HG03064 (cell line): ENCODE measurements around the gene ZFPM1.

Experiments
- ATAC-seq: cut with Tn5 transposase; IDR thresholded peaks from one replicate; pipeline ENCODE4 v1.9.1; 2021; ENCODE audit warnings: low read depth; ENCODE audit not compliant: unreplicated experiment

The ZFPM1 gene

DNA sequence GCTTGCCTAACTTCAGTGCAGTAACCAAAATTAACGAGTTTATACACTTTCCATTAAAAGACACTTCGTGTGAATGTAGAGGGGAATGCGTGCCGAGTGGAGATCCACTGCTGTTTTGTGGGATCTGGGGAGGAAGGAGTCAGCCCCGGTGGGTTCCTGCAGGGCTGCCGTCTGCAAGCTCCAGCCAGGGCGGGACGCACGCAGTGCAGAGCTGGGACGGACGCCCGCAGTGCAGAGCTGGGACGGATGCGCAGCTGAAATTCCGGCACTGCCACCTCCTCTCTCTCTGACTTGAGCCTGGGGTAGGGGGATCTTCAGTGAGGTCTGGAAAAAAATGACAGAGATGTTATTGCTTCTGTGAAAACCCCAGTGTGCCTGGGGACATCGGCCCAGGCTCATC lies 100.7 kb downstream of the ZFPM1 start:
- no peak for ATAC-seq

DNA sequence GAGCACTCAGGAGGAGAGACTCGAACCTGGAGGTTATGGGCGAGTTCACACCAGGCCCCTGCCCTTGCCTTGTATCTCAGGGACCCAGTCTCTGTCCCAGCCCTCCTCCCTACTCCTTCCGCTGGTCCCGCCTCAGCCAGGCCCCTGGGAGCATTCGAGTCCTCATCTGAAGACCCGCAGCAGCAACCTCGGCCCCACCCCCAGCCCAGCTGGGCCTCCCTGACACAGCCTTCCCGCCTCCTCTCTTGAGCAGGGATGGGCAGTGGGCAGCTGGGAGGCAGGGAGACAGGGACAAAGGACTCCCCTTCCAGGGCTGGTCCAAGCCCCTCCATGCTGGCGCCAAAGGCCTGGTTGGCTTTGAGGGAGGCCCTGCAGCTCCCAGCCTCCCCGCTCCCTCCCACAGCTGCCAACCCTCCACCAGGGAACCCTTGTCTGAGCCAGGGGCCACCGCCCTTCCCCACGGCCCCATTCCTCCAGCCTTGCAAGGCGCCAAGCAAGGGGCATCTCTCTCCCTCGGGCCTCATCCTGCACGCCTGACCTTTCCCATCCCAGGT lies 101.7 kb downstream of the ZFPM1 start:
- ATAC-seq: no peak

DNA sequence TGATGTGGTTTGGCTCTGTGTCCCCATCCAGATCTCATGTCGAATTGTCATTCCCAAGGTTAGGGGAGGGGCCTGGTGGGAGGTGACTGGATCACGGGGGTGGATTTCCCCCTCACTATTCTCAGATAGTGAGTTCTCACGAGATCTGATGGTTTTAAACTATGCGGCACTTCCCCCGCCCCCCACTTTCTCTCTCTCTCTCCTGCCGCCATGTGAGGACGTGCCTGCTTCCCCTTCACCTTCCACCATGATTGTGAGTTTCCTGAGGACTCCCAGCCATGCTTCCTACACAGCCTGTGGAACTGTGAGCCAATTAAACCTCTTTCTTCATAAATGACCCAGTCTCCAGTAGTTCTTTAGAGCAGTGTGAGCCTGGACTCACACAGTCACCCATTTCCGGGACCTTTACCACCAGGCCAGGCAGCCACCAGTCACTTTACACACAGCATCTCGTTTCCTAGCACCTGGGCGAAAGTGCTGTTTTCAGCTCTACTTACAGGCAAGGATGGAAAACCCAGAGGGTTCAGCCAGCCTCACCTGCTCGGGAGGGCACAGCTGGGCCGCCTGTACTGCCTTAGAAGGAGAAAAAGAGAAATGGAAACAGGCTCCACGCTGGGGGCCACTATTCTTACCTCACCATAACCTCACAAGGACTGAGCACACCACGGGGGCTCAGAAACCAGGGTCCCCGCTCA lies 103.4 kb downstream of the ZFPM1 start:
- ATAC-seq: no peak

DNA sequence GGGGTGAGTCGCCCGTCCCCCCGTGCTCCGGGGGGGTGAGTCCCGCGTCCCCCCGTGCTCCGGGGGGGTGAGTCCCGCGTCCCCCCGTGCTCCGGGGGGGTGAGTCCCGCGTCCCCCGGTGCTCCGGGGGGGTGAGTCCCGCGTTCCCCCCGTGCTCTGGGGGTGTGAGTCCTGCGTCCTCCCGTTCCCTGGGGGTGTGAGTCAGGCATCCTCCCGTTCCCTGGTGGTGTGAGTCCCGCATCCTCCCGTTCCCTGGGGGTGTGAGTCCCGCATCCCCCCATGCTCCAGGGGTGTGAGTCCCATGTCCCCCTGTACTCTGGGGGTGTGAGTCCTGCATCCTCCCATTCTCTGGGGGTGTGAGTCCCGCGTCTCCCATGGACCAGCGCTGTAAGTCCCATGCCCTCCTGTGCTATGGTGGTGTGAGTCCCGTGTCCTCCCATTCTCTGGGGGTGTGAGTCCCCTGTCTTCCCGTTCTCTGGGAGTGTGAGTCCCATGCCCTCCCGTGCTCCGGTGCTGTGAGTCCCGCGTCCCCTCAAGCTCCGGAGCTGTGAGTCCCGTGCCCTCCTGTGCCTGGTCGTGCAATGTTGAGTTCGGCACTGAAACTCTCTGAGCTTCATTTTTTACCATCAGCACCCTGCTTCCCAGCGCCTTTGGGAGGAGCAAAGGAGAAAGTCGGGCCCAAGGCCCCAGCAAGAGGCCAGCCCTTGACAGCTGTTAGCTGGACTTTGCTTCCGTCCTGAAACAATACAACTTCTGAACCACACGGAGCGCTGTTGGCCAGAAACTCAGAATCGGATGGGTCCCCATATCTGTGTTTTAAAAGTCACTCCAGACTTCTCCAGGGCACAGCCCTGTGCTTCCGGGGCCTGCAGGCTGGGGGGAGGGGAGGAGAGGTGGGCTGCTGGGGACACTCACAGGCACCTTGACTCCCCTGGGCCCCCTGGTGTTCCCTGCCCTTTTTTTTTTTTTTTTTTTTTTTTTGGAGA lies 105.7 kb downstream of the ZFPM1 start:
- ATAC-seq: no peak

DNA sequence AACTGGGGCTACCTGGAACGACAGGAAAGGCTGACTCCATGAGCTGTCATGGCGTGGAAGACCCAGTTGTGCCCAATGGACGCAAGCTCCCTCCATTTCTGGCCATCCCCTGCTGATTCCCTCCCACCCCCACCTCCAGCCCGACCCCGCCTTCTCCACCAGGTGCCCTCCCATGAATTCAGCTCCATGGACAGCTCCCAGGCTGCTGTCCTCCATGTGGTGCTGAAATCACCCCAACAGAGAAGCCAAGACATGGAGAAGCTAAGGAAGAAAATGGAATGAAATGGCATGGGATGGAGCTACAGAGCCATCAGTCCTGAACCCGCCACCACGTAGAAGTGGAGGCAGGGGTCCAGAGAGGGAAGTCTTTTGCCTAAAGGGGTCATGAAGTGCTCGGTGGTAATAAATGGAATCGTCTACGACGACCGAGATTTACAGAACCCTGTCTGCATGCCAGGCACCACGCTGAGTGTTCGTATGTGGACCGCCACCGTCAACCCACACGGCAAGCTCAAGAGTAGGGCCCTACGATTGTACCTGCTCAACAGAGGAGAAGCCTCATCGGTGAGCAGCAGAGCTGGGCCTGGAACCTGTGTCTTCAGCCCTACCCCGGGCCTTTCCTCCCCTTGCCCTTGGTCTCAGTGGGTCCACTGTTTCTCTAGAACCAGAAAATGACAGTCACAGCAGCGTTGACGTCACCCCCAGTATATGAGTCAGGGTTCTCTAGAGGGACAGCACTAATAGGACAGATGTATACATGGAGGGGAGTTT lies 107.8 kb downstream of the ZFPM1 start:
- no peak for ATAC-seq

DNA sequence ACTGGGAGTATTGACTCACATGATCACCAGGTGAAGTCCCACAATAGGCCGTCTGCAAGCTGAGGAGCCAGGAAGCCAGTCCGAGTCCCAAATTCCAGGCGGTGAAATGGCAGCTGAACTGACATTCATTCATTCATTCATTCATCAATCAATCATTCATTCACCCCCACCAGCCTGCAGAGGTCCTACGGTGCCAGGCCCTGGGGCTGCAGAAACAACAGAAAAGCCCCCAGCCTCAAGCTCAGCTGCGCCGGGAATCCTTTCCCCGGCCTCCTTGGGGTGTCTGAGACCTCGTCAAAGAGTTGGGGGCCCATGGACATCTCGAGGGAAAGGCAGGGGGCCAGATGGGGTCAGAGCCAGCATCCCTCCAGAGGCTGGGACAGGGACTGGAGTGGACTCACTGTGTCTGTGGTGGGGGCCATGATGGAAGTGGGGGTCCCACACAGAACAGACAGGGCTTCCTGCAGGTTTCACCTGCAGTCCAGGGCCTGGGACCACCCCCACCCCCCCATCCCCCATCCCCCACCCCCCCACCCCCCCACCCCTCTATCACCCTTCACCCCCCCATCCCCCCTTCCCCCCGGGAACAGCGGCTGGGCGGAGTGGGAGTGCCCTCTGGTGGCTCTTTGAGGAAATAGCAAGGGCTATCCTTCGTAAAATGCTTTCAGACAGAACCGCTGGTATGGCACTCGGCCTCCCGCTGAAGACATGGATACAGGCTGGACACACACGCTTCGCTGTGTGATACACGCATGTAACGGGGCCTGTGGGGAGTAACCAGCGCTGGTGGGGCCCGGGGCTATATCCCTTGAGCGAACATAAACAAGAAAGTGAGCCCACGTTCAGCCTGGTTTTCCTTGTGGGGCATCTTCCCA lies 108.6 kb downstream of the ZFPM1 start:
- no peak for ATAC-seq

DNA sequence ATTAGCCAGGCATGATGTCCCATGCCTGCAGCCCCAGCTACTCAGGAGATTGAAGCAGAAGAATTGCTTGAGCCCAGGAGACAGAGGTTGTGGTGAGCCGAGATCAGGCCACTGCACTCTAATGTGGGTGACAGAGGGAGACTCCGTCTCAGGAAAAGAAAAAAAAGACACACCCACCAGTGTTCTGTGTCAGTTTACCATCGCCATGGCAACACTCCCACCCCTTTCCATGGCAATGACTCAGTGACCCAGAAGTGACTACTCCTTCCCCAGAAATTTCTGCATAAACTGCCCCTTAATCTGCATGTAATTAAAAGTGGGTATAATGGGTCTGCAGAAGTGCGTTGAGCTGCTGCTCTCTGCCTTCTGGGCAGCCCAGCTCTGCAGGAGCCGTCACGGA lies 113.1 kb downstream of the ZFPM1 start:
- no peak for ATAC-seq

DNA sequence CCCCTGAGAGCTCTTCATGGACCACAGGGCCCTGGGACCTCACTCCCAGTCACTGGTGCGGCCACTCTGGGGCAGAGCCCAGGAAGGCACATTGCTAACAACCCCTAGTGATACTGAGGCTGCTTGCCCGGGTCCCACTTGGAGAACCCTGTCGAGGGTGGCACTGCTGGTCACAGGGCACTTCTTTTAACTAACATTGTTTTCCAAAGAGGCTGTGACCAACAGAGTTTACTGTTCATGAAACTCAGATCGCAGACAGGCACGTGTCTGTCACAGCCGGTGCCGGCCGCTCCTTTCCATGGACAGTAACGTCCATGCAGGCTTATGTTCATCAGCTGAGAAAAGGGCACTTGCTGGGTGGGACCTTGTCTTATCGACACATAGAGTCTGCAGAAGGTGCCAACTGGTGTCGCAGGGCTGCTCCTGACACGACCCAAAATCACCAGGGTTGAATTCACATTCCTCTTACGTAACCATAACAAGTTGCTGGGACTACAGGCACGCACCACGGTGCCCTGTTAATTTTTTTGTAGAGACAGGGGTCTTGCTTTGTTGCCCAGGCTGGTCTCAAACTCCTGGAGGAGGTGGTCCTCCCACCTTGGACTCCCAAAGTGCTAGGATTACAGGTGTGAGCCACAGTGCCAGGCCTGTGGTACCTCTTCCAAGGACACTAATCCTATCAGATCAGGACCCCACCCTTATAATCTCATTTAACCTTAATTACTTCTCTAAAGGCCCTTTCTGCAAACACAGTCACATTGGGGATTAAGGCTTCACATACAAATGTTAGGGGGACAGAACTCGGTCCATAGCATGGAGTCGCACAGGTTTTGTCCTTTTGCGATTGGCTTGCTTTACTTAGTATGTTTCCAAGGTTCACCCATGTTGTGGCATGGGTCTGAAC lies 115.9 kb downstream of the ZFPM1 start:
- ATAC-seq: no peak

DNA sequence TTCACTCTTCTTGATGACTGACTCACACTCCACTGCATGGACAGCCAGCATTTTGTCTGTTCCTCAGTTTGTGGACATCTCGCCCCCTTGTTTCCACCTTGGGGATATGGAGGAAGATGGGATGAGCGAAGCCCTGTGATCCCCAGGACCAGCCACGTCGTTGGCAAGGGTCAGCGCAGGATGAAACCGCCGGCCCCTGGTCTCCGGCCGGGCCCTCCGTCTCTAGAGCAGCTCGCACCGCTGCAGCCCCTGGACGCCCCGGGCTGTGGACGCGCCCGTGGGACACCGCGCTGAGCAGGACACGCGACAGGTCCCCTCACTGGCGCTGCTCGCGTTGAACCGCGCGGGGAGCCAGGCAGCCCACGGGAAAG lies 116.5 kb downstream of the ZFPM1 start:
- ATAC-seq: no peak

DNA sequence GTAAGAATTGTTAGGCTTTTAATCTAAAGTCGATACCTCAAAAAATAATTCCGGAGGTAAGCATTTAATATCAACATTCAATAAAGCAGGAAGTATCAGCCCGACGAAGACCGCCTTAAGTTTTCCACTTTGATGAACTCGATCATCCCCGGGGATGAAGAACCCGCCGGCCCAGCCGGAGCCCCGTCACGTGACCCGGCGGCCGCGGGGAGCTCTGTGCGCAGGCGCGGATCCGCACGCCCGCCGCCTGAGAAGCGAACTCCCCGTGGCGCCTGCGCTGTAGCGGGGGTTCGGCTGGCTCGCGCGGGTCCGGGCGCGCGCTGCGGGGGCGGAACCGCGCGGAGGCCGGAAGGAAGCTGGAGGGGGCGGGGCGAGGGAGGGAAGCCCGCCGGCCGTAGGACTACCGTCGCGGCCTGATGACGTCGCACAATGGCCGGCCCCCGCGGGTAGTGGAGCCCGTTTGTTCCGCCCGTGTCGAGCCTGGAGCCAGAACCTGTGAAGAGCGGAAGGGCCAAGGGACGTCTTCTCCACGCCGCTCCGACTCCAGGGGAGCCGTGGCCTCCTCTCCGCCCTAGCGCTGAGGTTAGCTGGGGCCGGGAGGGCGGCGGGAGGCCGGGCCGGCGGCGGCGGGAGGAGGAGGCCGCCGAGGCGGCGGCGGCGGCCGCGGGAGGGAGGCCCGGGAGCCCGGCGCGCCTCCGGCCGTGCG lies 117.1 kb downstream of the ZFPM1 start, which contains the start of gene ZC3H18:
ZC3H18 (plus strand) TSS at position 419 of the 706 bp plus-strand sequence. CDS start 6,721 bp downstream, outside the sequence.
- ATAC-seq: peak; percentile 57

DNA sequence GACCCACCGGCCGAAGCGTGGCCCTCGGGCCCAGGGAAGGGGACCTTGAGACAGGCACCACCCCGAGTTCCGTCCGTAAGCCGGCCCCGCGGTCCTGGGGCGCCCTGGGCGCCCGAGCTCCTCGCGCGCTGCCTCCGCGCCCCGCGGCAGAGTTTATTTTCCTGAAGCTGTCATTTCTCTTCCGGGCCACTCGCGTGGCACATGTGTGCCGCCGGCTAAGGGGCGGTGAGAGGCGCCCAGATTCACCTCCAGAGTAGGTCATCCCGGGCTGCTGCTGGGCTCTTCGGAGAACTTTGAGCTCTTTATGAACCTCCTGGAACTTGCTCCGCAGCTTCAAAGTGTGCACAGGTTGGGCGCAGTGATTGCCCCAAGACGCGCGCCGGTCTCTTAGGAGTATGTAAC lies 117.6 kb downstream of the ZFPM1 start:
- ATAC-seq: no peak

DNA sequence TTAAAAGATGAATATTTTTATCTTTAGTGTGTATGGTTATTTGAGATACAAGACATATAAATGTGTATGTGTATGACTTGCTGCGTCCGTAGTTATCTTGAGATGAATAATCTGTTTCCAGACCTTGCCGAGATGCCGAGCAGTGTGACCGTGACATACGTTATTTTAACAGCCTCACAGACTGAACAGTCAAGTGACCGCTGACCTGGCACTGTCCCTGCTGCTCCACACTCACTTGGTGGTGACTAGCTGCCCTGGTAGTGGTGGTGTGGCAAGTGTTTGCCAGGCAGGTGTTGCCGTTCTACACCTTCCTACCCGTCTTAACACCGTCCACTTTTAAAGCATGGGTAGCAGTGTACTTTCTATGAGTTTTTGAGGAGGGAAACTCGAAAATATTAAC lies 122.2 kb downstream of the ZFPM1 start:
- ATAC-seq: no peak

DNA sequence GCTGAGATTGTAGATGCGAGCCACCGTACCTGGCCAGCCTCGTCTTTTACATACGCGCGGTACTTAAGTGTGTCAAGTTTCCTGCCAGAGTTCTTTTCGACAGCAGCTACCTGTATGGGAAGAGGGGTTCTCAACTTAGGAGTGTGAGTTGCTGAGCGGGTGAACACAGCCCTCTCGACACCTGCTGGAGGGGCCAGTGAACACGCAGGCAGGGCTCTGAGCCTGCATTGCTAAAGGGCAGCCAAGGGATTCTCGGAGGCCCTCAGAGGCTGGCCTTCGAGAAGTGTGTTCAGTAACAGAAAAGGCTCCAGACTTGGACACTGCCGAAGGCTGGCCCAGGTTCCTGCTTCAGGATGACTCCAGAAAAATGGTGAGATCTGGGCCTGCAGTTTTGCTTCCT lies 123.2 kb downstream of the ZFPM1 start:
- no peak for ATAC-seq

DNA sequence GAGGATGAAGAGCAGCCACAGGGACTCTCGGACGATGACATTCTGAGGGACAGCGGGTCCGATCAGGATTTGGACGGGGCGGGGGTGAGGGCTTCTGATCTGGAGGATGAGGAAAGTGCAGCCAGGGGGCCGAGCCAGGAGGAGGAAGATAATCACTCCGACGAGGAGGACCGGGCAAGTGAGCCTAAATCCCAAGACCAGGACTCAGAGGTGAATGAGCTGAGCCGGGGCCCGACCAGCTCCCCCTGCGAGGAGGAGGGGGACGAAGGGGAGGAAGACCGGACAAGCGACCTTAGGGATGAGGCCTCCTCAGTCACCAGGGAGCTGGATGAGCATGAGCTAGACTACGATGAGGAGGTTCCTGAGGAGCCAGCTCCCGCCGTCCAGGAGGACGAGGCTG lies 124.1 kb downstream of the ZFPM1 start:
- ATAC-seq: no peak

DNA sequence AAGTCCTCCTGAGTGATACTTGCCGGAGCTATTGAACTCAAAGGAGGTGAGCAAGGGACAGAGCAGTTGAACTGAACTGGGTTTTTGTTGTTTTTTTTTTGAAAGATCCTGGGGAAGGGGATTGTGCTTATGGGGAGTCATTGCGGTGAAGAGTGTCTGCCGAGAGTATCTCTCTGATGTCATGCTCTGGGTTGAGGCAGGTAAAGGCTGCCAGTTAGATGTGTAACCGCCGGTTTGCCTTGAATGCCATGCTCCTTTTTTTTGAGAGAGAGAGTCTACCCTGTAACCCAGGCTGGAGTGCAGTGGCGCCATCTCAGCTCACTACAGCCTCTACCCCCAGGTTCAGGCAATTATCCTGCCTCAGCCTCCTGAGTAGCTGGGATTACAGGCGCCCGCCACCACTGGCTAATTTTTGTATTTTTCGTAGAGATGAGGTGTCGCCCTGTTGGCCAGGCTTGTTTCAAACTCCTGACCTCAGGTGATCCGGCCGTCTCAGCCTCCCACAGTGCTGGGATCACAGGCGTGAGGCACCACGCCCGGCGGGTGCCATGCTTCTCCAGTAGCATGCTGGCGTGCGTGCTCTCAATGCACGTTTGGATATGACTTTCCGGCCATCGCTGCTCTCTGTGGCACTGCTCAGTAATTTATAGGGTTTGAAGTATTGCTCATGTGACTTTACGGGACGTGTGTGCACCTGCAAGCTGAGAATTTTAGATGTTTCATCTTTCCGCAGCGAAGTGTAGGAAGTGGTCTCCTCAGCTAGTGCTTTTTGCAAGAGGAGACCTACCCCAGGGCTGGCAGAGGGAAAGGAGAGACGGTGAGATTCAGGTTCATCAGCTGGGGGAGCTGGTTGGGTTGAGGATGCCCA lies 125.6 kb downstream of the ZFPM1 start:
- no peak for ATAC-seq

DNA sequence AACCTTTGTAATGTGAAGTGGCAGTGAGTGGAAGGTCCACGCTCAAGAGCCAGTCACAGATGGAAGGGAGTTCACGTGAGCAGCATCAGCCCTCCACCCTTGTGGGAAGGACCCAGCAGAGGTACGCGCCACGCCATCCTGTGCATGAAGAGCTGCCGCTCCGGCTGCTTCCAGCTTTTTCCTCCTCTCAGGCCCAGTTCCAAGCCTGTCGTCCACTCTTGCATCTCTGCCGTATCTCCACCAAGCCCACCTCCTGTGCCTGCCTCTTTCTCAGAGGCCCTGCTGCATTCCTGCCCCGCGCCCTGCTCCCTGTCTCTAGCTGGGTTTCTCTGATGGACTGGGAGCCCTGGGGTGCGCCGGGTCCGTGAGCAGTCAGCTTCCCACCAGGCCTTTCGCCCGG lies 127.3 kb downstream of the ZFPM1 start:
- ATAC-seq: no peak

DNA sequence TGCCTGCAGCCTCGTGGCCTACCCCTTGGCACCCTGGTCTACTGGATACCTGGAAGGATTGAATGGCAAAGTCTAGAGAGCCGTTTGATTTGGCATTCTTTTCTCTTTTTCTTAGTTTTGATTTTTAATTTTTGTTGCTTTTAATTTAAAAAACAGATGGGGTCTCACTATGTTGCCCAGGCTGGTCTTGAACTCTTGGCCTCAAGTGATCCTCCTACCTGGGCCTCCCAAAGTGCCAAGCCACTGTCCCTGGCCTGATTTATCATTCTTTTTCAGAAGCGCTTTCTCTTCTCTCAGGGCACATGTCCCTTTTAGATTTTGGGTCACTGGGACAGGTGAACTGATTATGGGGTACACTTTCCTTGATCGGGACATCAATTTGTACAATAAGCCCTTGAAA lies 128.0 kb downstream of the ZFPM1 start:
- no peak for ATAC-seq
